ENCODE measurements around the gene CCDC40. TPM values are rescaled to one million over a fixed set of nuclear protein-coding genes. Genes with fewer than 3 reads are reported as not detected.

CCDC40 gene
- total RNA-seq, 1 experiment from 2014 or later: 14.2 TPM

DNA sequence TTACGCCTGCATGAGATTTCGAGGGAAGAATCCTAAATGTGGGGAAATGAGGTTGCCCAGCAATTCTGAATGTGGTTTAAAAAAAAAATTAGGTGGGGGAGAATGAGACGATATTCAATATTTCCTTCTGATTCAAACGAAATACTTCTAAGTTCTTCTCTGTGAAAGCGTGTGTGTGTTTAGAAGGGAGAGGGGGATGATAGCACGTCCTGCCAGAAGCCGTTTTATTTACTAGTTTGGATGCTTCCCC, 48.6 kb upstream of the CCDC40 start:
- no peaks in the 10 kb centered on the region for H3K9me3 ChIP-seq (ENCODE audit: insufficient read depth, low read depth)
- H3K4me1 ChIP-seq (replicated peaks; ENCODE audit: insufficient read depth): peaks cover 25% of the 10 kb centered on the region
- intact Hi-C loops (cut with micrococcal nuclease; ENCODE audit: unreplicated experiment): loop anchor here (2.0 to 5.0 kb wide), 3 partner anchors 61 to 179 kb away; partner anchors contain the start of gene CBX4
- no peak for DNase-seq
- ChIA-PET POLR2A (ENCODE audit: unreplicated experiment) (no interaction called here), CTCF (interaction anchor here (0.6 to 1.3 kb wide), 2 partner anchors 149 to 179 kb away, joined by 3 to 4 read pairs; partner anchors contain the start of gene CBX4)
- H3K36me3 ChIP-seq (ENCODE audit: low read depth): no peaks in the 10 kb centered on the region
- no TSS peak for BruUV-seq (replicated peaks)
- H3F3A ChIP-seq (ENCODE audit: insufficient read depth, low read depth): peaks cover 8% of the 10 kb centered on the region
- TF ChIP-seq, protein P1, sequence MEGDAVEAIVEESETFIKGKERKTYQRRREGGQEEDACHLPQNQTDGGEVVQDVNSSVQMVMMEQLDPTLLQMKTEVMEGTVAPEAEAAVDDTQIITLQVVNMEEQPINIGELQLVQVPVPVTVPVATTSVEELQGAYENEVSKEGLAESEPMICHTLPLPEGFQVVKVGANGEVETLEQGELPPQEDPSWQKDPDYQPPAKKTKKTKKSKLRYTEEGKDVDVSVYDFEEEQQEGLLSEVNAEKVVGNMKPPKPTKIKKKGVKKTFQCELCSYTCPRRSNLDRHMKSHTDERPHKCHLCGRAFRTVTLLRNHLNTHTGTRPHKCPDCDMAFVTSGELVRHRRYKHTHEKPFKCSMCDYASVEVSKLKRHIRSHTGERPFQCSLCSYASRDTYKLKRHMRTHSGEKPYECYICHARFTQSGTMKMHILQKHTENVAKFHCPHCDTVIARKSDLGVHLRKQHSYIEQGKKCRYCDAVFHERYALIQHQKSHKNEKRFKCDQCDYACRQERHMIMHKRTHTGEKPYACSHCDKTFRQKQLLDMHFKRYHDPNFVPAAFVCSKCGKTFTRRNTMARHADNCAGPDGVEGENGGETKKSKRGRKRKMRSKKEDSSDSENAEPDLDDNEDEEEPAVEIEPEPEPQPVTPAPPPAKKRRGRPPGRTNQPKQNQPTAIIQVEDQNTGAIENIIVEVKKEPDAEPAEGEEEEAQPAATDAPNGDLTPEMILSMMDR (conservative IDR thresholded peaks at IDR 0.05): no peak
- TF ChIP-seq EZH2 (IDR thresholded peaks at IDR 0.05; ENCODE audit: low read depth): no peak
- H3K27me3 ChIP-seq (ENCODE audit: insufficient read depth, low read depth): no peaks in the 10 kb centered on the region
- no peaks in the 10 kb centered on the region for H3K9me2 ChIP-seq (ENCODE audit: insufficient read depth)
- H4K20me1 ChIP-seq (ENCODE audit: insufficient read depth): no peaks in the 10 kb centered on the region
- no peak overlapping the region for H3K4me2 ChIP-seq
- H3K27ac ChIP-seq: no peak overlapping the region
- H3K79me2 ChIP-seq (ENCODE audit: low read depth): no peaks in the 10 kb centered on the region
- H3K4me3 ChIP-seq: no peak overlapping the region
- no peak overlapping the region for H2AFZ ChIP-seq

- no peaks in the 10 kb centered on the region for H3K36me3 ChIP-seq (ENCODE audit: low read depth)
- peak in 1 of 2 experiments; percentile 66 for DNase-seq
- intact Hi-C loops (cut with micrococcal nuclease; ENCODE audit: unreplicated experiment): loop anchor here (2.0 to 5.0 kb wide), 3 partner anchors 61 to 180 kb away; partner anchors contain the start of gene CBX4
- BruUV-seq (replicated peaks): no TSS peak
- no peaks in the 10 kb centered on the region for H3K27me3 ChIP-seq (ENCODE audit: insufficient read depth, low read depth)
- CTCF ChIA-PET: interaction anchor here (0.6 to 1.3 kb wide), 2 partner anchors 149 to 180 kb away, joined by 3 to 4 read pairs; partner anchors contain the start of gene CBX4
- no peaks in the 10 kb centered on the region for H4K20me1 ChIP-seq (ENCODE audit: insufficient read depth)
- no peak overlapping the region for H3K4me2 ChIP-seq
- TF ChIP-seq, protein P1 (conservative IDR thresholded peaks at IDR 0.05): no peak
- no peak for TF ChIP-seq EZH2 (IDR thresholded peaks at IDR 0.05; ENCODE audit: low read depth)
- H3K9me2 ChIP-seq (ENCODE audit: insufficient read depth): no peaks in the 10 kb centered on the region
- H3K79me2 ChIP-seq (ENCODE audit: low read depth): no peaks in the 10 kb centered on the region
- H3K27ac ChIP-seq: no peak overlapping the region
- H3F3A ChIP-seq (ENCODE audit: insufficient read depth, low read depth): peaks cover 13% of the 10 kb centered on the region
- POLR2A ChIA-PET (ENCODE audit: unreplicated experiment): no interaction called here
- H3K4me3 ChIP-seq: no peak overlapping the region
- H3K9me3 ChIP-seq (ENCODE audit: insufficient read depth, low read depth): no peaks in the 10 kb centered on the region
- H2AFZ ChIP-seq: no peak overlapping the region
- H3K4me1 ChIP-seq (replicated peaks; ENCODE audit: insufficient read depth): peaks cover 30% of the 10 kb centered on the region
Observed at GRCh38 chr17:79988185-79988971, 48.1 kb upstream of the CCDC40 start.

GRCh38 chr17:79989106-79989835, 47.2 kb upstream of the CCDC40 start:
- H3K9me2 ChIP-seq (ENCODE audit: insufficient read depth): no peaks in the 10 kb centered on the region
- no peaks in the 10 kb centered on the region for H3K79me2 ChIP-seq (ENCODE audit: low read depth)
- BruUV-seq (replicated peaks): no TSS peak
- peaks cover 36% of the 10 kb centered on the region for H3K4me1 ChIP-seq (replicated peaks; ENCODE audit: insufficient read depth)
- no peaks in the 10 kb centered on the region for H3K9me3 ChIP-seq (ENCODE audit: insufficient read depth, low read depth)
- H4K20me1 ChIP-seq (ENCODE audit: insufficient read depth): no peaks in the 10 kb centered on the region
- H3K4me2 ChIP-seq: no peak overlapping the region
- no peaks in the 10 kb centered on the region for H3K27me3 ChIP-seq (ENCODE audit: insufficient read depth, low read depth)
- intact Hi-C loops (cut with micrococcal nuclease; ENCODE audit: unreplicated experiment): loop anchor here (2.0 to 5.0 kb wide), 3 partner anchors 62 to 180 kb away; partner anchors contain the start of gene CBX4
- POLR2A ChIA-PET (ENCODE audit: unreplicated experiment): no interaction called here
- no peak overlapping the region for H3K27ac ChIP-seq
- H2AFZ ChIP-seq: no peak overlapping the region
- CTCF ChIA-PET: interaction anchor here (0.5 kb wide), 1 partner anchor 198 kb away, joined by 4 read pairs; no protein-coding TSS in a partner anchor
- no peak for DNase-seq
- no peak overlapping the region for H3K4me3 ChIP-seq
- TF ChIP-seq, protein P1 (conservative IDR thresholded peaks at IDR 0.05): no peak
- no peak for TF ChIP-seq EZH2 (IDR thresholded peaks at IDR 0.05; ENCODE audit: low read depth)
- no peaks in the 10 kb centered on the region for H3K36me3 ChIP-seq (ENCODE audit: low read depth)
- H3F3A ChIP-seq (ENCODE audit: insufficient read depth, low read depth): peaks cover 19% of the 10 kb centered on the region
